ENCODE data around the gene PRKCI.

The PRKCI gene

DNA sequence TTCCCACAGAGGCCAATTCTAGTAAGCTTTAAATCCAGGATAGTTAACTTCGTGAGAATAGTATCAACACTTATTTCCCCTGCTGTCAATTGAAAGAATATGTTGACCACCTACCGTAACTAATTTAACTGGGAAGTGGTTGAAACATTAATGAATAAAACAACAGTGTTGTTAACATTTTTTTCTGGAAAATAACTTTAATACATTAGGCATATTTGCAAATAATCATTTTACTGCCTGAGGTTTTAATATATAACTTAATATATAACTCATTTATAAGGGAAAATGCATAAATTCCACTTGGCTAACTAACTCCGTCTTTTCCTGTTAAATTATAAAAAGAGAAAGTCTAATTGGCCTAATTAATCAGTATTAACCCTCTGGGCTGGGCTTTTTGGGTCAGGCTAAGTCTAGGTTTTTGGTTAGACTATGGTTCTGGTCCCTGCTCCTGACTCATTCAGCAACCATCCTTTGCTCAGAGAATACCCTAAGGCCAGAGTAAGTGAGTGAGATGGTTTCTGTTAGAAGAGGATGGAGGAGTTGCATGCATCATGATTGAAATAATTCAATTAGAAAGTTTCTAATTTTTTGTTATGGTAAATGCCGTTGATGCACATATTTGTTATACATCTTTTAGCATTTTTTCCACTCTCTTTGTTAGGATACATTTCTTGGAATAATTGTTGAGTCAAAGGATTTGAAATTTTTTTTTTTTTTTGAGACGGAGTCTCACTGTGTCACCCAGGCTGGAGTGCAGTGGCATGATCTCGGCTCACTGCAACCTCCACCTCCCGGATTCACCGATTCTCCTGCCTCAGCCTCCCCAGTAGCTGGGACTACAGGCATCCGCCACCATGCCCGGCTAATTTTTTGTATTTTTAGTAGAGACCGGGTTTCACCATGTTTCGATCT, 124.5 kb downstream of the PRKCI start:
- no peak for DNase-seq

GRCh38 chr3:170350515-170351413, 128.5 kb downstream of the PRKCI start:
- DNase-seq, result no peak

DNA sequence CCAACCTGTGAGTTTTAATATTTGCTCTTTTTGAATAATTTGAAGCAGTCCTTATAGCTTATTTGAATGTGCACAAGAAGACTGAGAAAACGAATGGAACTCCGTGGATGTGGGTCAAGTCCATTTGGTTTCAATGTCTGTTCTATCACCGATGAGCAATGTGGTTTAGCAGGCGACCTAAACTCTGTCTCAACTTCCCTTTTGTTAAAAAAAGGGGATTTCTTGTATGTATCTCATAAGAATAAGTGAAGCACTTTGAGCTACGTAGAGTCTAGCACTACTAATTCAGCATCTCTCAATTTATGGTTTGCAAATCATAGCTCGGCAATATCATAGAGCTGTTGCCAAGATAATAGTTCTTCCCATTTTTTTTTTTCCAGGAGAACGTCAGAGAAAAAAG, 130.7 kb downstream of the PRKCI start:
- no peak for DNase-seq

GRCh38 chr3:170353485-170353884, 131.3 kb downstream of the PRKCI start:
- DNase-seq, result no peak

DNA sequence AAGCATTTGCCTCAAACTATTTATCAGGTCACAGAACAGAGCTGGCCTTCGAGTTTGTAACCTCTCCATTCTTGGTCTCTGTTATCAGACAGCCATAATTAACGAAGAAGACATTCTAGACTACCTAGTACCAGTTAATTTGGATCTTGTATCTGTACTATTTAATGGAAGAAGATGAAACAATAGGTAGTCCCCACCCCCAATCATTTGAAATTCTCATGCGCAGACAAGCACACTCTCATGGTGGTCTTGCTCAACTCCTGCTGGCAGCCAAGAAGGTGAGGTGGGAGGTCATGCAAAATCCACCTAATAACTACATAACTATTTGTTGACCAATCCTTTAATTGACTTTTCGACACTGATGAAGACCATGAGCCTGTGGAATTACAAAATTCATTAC, 132.5 kb downstream of the PRKCI start:
- DNase-seq, result no peak

All from SHP77 treated with DMSO at 0.1 percent for 48 hours (cell line).